OCI-LY3 (cell line): Measurements from ENCODE around the gene F5.

ENCODE experiments used
- H2AFZ ChIP-seq: fragments of 200-600, 300-600 bp; shearing (Covaris generic); 2 replicates; pipeline ENCODE4 v1.6.0; 2014; ENCODE audit warnings: antibody characterized with exemption, low read depth, low read length
- H3K27ac ChIP-seq: fragments of 200-600, 300-600 bp; sonication (generic); 2 replicates; pipeline ENCODE4 v1.5.1; 2014; ENCODE audit warnings: mild to moderate bottlenecking, low read length, moderate library complexity, mixed read lengths
- H3K27me3 ChIP-seq: fragments of 200-600, 300-600 bp; sonication (generic); 2 replicates; pipeline ENCODE4 v1.6.1; 2014; ENCODE audit warnings: low read depth, low read length, mixed read lengths
- H3K36me3 ChIP-seq: fragments of 200-600, 300-600 bp; sonication (generic); replicated peaks from 2 replicates; pipeline ENCODE3; 2014; ENCODE audit warnings: low read depth, low read length, mixed read lengths
- H3K4me1 ChIP-seq: fragments of 300-600, 200-600 bp; sonication (generic); 2 replicates; pipeline ENCODE4 v1.6.1; 2014; ENCODE audit warnings: low read length, mixed read lengths
- H3K4me2 ChIP-seq: fragments of 200-600, 300-600 bp; sonication (generic); 2 replicates; pipeline ENCODE4 v1.6.1; 2014; ENCODE audit warnings: low read length, mixed read lengths
- H3K4me3 ChIP-seq: fragments of 300-600, 200-600 bp; sonication (generic); 2 replicates; pipeline ENCODE4 v1.5.1; 2014; ENCODE audit warnings: antibody characterized with exemption, mild to moderate bottlenecking, low read length, moderate library complexity
- H3K79me2 ChIP-seq: fragments of 300-600, 200-600 bp; shearing (Covaris generic); 2 replicates; pipeline ENCODE4 v1.6.1; 2014; ENCODE audit warnings: mild to moderate bottlenecking, low read length, mixed read lengths
- H3K9ac ChIP-seq: fragments of 300-600, 200-600 bp; shearing (Covaris generic); 2 replicates; pipeline ENCODE4 v1.6.0; 2014; ENCODE audit warnings: mild to moderate bottlenecking, low read length, moderate library complexity
- H3K9me3 ChIP-seq: fragments of 200-600, 300-600 bp; shearing (Covaris generic); 2 replicates; pipeline ENCODE4 v1.6.1; 2014; ENCODE audit warnings: low read length, mixed read lengths; ENCODE audit not compliant: insufficient read depth
- H4K20me1 ChIP-seq: fragments of 200-600, 300-600 bp; sonication (generic); 2 replicates; pipeline ENCODE4 v1.6.1; 2016; ENCODE audit warnings: low read length, mixed read lengths; ENCODE audit not compliant: insufficient read depth
- CTCF ChIP-seq: fragments of 200-600, 300-600 bp; sonication (generic); IDR thresholded peaks from 2 replicates; pipeline ENCODE4 v1.5.1; 2014; ENCODE audit warnings: antibody characterized with exemption, low read length, low read depth
- EZH2phosphoT487 ChIP-seq: fragments of 200-600 bp; shearing (Covaris generic); IDR thresholded peaks from 2 replicates; pipeline ENCODE4 v1.6.1; 2018; ENCODE audit warnings: antibody characterized with exemption, mixed run types, low read depth

F5 gene

GRCh38 chr1:169572187-169572586, 14.1 kb downstream of the F5 start:
- Histone ChIP-seq H3K4me1 (no peaks in the 10 kb centered on the region), H3K27ac (no peak overlapping the region), H3K79me2 (peaks cover 94% of the 10 kb centered on the region), H3K4me2 (no peak overlapping the region), H3K9ac (no peak overlapping the region), H3K36me3 (peaks cover 91% of the 10 kb centered on the region), H3K9me3 (no peaks in the 10 kb centered on the region), H4K20me1 (peaks cover 90% of the 10 kb centered on the region), H3K27me3 (no peaks in the 10 kb centered on the region), H2AFZ (no peak overlapping the region), H3K4me3 (no peak overlapping the region)
- TF ChIP-seq EZH2phosphoT487 (no peak), CTCF (no peak)

GRCh38 chr1:169571450-169571849, 14.8 kb downstream of the F5 start:
- peaks cover 90% of the 10 kb centered on the region for H3K79me2 ChIP-seq
- no peak overlapping the region for H3K4me2 ChIP-seq
- no peak overlapping the region for H3K4me3 ChIP-seq
- no peaks in the 10 kb centered on the region for H3K9me3 ChIP-seq
- H3K36me3 ChIP-seq = peaks cover 89% of the 10 kb centered on the region
- no peak overlapping the region for H3K9ac ChIP-seq
- peaks cover 83% of the 10 kb centered on the region for H4K20me1 ChIP-seq
- H3K27me3 ChIP-seq = no peaks in the 10 kb centered on the region
- H3K27ac ChIP-seq = no peak overlapping the region
- H3K4me1 ChIP-seq = no peaks in the 10 kb centered on the region
- H2AFZ ChIP-seq = no peak overlapping the region
- TF ChIP-seq EZH2phosphoT487 = no peak
- no peak for TF ChIP-seq CTCF

- Histone ChIP-seq H3K9ac (no peak overlapping the region), H3K4me1 (peaks cover 2% of the 10 kb centered on the region), H3K4me3 (no peak overlapping the region), H3K27me3 (no peaks in the 10 kb centered on the region), H3K9me3 (no peaks in the 10 kb centered on the region), H2AFZ (no peak overlapping the region), H3K27ac (no peak overlapping the region), H3K4me2 (no peak overlapping the region), H4K20me1 (peaks cover 71% of the 10 kb centered on the region), H3K79me2 (peaks cover 87% of the 10 kb centered on the region), H3K36me3 (peaks cover 89% of the 10 kb centered on the region)
- TF ChIP-seq CTCF = no peak
- no peak for TF ChIP-seq EZH2phosphoT487
Observed at GRCh38 chr1:169570172-169570574, 16.1 kb downstream of the F5 start.

GRCh38 chr1:169568497-169568896, 17.8 kb downstream of the F5 start:
- Histone ChIP-seq H3K9ac (no peak overlapping the region), H3K27ac (no peak overlapping the region), H3K4me3 (no peak overlapping the region), H3K36me3 (peaks cover 92% of the 10 kb centered on the region), H3K27me3 (no peaks in the 10 kb centered on the region), H3K79me2 (peaks cover 82% of the 10 kb centered on the region), H3K4me1 (peaks cover 18% of the 10 kb centered on the region), H4K20me1 (peaks cover 69% of the 10 kb centered on the region), H2AFZ (no peak overlapping the region), H3K9me3 (no peaks in the 10 kb centered on the region), H3K4me2 (no peak overlapping the region)
- TF ChIP-seq EZH2phosphoT487 = no peak
- TF ChIP-seq CTCF = no peak
